HG02870 (cell line): ENCODE measurements around the gene INPP1.
A peak's percentile ranks its signal among the peaks of the same experiment; 100 is the strongest.

ENCODE experiments used
- ATAC-seq: cut with Tn5 transposase; IDR thresholded peaks from one replicate; pipeline ENCODE4 v1.9.1; 2021; ENCODE audit warnings: mild to moderate bottlenecking, moderate library complexity; ENCODE audit not compliant: unreplicated experiment

INPP1 gene

GRCh38 chr2:190360561-190360960, 17.2 kb downstream of the INPP1 start:
- ATAC-seq = no peak

- no peak for ATAC-seq
These were observed 17.6 kb downstream of the INPP1 start for GRCh38 chr2:190360965-190361364.

DNA sequence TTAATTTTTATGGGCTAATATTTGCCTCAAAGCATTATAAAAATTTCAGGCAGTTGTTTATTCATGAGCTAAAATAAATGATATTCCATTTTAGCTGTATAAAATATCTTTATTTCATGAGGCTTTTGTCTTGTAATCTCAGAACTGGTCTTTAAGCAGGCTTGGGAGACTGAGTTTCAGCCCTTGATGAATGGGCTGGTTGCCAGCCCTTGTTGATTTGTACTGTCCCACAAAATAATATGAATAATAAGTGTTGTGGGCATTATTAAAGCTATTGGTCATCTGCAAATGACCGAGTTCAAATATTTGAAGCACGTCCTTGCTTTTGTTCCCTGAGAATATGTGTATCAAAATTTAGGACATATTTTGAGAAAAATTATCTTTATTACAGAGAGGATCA, 18.2 kb downstream of the INPP1 start:
- no peak for ATAC-seq

GRCh38 chr2:190362894-190363293, 19.5 kb downstream of the INPP1 start:
- ATAC-seq = no peak

DNA sequence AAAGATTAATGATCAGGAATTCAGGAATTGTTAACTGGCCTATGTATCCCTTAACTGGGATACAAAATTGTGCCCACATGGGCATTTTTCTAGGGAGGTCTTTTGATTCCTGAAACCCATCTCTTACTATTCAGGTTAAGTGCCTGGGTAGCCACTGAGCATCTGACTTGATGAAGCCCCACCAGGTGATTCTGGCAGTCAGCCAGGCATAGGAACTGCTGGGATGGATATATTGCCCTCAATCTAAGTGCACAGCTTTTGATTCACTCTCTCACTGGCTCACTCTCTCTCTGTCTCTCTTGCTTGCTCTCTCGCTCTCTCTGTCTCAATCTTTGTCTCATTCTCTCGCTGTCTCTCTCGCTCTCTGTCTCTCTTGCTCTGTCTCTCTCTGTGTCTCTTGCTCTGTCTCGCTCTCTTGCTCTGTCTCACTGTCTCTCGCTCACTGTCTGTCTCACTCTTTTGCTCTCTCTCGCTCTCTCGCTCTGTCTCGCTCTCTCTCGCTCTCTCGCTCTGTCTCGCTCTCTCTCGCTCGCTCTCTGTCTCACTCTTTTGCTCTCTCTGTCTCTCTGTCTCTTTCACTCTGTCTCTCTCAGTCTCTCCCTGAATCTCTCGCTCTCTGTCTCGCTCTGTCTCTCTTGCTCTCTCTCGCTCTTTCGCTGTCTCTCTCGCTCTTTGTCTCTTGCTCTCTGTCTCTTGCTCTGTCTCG, 22.3 kb downstream of the INPP1 start:
- ATAC-seq = no peak

DNA sequence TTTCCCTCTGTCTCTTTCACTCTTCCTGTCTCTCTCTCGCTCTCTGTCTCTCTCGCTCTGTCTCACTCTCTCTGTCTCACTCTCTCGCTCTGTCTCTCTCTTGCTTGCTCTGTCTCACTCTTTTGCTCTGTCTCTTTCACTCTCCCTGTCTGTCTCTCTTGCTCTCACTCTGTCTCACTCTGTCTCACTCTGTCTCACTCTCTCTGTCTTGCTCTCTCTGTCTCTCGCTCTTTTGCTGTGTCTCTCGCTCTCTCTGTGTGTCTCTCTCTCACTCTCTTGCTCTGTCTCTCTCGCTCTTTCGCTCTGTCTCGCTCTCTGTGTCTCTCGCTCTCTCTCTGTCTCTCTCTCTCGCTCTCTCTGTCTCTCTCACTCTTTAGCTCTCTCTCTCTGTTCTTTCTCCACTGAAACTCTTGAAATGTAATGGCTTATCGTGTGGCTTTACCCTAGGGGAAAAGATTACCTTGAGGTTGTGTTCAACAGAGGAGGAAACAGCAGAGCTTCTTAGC, 22.9 kb downstream of the INPP1 start:
- ATAC-seq = no peak

GRCh38 chr2:190367091-190367490, 23.7 kb downstream of the INPP1 start:
- no peak for ATAC-seq

DNA sequence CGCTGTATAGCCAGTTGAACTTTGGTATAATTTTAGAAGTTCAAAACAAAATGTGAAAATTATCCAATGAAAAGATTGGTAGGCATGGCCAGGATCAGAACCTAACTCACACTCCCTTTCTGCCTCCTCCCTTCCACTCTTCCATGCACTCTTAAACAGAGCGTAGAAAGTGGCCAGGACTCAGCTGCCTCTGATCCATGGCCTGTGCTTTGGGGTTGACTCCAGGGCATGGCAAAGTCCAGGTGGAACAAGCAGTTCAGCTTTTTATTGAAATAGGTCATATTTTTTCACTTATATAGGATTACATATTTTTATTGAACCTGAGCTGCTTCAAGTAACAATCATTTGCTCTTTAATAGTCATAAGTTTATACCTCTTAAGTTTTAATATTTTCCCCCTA, 26.2 kb downstream of the INPP1 start:
- no peak for ATAC-seq

DNA sequence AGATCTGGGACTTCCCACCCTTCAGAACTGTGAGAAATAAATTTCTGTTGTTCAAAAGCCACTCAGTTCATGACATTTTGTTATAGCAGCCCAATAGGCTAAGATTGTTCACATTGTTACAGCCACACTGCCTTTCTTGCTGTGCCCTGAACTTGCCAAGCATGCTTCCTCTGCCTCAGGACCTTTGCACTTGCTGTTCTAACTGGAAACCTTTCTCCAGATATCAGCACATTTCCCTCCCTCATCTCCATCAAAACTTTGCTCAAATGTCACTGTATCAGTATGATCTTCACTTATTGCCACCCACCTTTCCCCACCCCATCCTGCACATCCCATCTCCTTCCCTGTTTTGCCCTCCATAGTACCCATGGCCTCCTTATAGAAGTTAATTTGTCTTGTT, 32.7 kb downstream of the INPP1 start:
- ATAC-seq = no peak

DNA sequence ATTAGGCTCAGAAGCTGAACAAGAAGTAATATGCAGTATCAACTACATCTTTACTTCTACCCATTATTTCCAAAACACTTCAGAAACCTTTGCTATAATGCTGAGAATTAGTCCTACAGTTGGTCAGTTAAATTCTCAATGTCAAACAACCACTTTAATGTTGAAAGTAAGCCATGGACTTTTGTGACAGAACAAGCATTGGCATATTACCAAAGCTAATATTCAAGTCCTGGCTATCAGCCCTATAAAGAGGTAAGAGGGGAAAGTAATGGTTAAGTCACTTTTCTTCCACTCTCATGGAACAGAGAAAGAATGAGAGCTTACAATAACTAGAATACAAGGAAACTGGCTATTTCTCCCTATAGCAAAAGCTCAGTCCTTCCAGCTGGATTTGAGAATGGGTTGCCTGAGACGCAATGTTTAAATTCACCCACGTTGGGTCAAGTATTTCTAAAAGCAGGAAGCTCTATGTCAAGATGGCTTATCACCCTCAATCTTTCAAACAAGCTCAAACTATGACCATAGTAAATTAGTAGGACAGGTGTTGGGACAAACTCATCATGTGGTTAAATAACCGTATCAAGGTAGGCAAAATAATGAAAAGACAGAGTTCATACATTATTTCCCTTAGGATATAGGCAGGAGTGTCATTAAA, 33.3 kb downstream of the INPP1 start:
- no peak for ATAC-seq

DNA sequence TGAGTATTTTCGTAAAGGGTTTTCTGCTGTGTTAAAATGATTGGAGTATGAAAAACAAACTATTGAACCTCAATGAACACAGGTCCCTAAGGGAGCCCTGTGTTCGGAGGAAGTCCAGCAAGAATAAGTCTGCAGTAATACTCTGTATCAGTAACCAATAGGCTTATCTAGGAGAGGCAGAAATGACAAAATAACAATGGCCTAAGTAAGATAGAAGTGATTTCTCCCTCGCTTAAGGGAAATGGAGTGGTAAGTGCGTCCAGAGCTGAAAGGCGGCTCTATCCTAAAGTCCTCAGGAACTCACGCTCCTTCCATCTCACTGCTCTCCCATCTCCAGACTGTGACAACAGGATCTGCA, 35.5 kb downstream of the INPP1 start:
- ATAC-seq = no peak

DNA sequence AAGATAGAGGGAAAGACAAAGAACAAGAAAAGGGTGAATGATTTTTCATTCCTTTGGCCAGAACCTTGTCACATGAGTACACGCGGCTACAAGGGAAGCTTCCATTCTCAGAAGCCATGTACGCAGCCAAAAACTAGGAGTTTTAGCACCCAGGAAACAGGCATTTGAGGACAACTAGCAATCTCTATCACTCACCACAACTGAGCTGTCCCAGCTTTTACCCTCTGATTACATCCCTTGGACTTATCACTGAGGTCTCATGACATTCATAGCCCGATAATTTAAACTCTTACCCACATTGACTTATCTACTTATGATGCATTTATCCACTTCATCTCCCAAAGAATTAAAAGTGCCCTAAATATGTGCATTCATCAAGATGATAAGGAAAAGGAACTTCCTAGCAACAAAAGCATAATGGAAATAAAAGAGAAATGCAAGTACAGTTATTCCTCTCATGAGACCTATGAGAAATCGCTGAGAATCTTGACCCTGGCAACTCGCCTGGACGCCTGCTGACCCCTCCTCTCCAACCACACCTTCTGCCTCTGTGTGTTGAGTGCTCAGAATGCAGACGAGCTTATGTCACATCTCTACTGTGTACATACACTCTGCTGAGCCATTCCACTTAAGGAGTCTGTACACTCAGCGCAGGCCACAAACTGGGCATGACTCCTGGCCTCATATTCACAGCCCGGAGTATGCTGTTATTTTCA, 36.0 kb downstream of the INPP1 start:
- no peak for ATAC-seq

DNA sequence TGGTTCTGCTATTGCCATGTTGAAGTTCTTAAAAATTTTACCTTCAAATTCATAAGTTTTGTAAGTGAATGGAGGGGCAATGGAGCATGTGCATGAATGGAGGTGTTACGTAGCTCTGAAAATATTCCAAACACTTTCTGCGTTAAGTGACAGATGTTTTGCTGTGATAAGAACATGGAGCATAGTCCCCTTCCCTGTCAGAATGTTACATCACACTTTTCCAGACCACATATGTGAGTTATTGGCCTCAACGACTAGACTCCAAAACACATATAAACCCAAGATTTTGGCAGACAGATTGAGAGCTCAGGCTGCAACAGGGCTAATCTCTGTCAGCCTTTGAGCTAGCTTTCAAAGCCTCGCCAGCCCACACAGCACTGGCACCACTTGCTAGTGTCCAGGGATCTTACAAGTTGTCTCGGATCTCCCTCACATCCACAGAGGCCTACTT, 37.6 kb downstream of the INPP1 start:
- no peak for ATAC-seq

DNA sequence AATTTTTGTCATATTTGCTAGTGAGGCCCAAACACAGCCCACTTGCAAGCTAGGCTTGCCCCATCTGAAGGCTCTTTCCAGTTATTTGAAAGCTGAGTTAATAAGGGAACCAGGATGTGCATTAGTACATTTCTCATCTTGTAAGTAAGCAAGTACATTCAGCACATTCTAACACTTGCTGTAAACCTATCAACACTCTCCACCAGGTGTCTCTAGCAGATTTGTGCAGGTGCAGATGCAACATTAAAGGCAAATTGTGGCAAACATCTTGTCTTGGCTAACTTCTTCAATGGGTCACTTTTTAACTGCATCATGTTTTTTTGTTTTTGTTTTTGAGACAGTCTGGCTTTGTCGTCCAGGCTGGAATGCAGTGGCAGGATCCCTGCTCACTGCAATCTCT, 39.5 kb downstream of the INPP1 start:
- ATAC-seq = peak; percentile 72

DNA sequence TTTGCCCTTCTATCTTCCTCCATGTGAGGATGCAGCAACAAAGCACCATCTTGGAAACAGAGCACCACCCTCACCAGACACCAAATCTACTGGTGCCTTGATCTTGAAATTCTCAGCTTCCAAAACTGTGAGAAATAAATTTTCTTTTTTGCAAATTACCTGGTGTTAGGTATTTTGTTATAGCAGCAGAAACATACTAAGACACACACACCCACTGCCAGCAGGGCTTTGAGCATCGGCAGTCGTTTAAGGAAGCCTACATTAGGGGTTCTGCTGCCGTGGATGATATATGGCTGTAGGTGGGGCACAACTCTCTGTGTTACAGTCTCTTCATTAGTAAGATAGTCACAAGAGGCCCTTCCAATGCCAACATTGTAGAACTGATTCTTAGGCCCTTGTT, 44.0 kb downstream of the INPP1 start:
- no peak for ATAC-seq

GRCh38 chr2:190396271-190396670, 52.9 kb downstream of the INPP1 start:
- ATAC-seq = no peak

DNA sequence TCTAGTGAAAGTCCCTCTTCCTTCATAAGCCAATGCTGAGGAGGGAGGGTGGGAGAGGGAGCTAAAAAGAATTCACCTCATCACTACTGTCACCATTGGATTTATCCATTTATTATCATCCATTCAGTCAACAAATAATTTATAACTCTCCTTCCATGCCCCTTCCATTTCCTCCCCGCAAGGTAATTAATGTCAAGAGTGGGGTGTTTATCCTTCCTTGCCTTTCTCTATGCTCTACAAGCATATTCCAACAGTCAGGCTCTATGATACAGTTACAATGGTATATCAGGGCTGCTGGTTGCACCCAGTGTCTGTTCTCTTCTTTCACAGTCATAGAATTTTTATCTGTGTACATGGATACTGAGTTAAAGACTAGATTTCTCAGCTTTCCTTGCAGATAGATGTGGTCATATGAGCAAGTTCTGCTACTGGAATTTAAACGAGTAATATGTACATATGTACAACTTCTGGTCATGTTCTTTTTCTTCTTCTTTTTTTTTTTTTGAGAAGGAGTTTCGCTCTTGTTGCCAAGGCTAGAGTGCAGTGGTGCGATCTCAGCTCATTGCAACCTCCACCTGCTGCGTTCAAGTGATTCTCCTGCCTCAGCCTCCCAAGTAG, 59.7 kb downstream of the INPP1 start:
- no peak for ATAC-seq

DNA sequence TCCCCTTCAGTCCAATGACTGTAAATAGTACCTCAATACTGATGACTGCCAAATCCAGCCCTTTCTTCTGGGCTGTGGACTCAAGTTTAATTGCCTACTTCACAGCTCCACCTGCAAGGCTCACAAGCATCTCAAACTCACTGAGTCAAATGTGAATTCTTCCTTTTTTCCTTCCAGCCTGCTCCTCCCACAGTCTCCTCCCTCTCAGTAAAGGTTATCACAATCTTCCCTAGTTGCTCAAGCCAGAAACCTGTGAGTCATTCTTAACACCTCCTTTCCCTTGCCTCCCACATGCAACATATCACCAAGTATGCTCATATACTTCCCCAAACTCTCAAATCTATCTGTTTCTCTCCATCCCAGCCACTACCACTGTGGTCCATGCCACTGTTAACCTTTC, 61.1 kb downstream of the INPP1 start:
- ATAC-seq = no peak

DNA sequence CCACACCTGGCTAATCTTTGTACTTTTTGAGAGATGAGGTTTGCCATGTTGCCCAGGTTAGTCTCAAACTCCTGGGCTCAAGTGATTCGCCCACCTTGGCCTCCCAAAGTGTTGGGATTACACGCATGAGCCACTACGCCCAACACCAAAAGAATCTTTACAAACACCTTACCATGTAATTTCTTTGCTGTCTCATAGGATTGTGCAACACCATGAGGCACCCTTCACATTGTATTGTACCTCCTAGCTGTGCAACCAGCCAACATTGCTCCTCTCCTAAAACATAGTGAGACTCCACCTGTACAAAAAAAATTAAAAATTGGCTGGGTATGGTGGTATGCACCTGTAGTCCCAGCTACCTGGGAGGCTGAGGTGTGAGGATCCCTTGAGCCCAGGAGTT, 61.7 kb downstream of the INPP1 start:
- ATAC-seq = no peak

DNA sequence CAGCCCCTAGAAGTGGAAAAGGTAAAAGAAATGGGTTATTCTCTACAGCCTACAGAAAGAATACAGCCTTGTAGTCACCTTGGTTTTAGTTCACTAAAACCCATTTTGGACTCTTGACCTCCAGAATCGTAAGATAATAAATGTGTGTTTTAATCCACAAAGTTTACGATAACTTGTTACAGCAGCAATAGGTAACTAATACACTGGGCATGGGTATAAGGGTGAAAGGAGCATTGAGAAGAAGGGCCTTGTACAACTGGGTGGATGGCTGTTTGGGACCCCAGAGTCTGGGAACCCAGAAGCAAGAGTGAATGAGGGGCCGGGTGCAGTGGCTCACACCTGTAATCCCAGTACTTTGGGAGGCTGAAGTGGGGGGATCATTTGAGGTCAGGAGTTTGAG, 62.6 kb downstream of the INPP1 start:
- ATAC-seq = no peak

GRCh38 chr2:190406805-190407204, 63.4 kb downstream of the INPP1 start:
- no peak for ATAC-seq

- no peak for ATAC-seq
These were observed 63.9 kb downstream of the INPP1 start for GRCh38 chr2:190407246-190407661.
